GM12878 (cell line): Measurements from ENCODE around the gene SLC25A40. TPM values are rescaled to one million over a fixed set of nuclear protein-coding genes. Genes with fewer than 3 reads are reported as not detected.

ENCODE experiments used
- ATF7 ChIP-seq: fragments of 450-650 bp; IDR thresholded peaks from 2 replicates; pipeline ENCODE4 v1.6.1; 2016; ENCODE audit warnings: low read depth, mild to moderate bottlenecking
- BCL11A ChIP-seq: IDR thresholded peaks from 2 replicates; pipeline ENCODE4 v1.6.1; 2011; ENCODE audit warnings: low read depth, low read length
- BMI1 ChIP-seq: fragments of 450-650 bp; IDR thresholded peaks from 2 replicates; pipeline ENCODE4 v1.6.1; 2016; ENCODE audit warnings: mild to moderate bottlenecking, moderate library complexity, borderline replicate concordance
- CHD2 ChIP-seq: IDR thresholded peaks from 2 replicates; pipeline ENCODE4 v1.6.1; 2011; ENCODE audit warnings: low read depth, low read length, improper control_type of control experiment, borderline replicate concordance
- CREM ChIP-seq: IDR thresholded peaks from 2 replicates; pipeline ENCODE4 v1.6.1; 2014; ENCODE audit warnings: antibody characterized with exemption, low read depth
- EGR1 ChIP-seq, 2 experiments: IDR thresholded peaks; 1 replicate in 1 of 2; 2 replicates in 1 of 2; pipeline ENCODE4 v1.6.1; 2011 to 2012; ENCODE audit warnings: low read depth in 2 of 2, low read length in 2 of 2, borderline replicate concordance in 1 of 2, mild to moderate bottlenecking in 1 of 2, moderate library complexity in 1 of 2
- GABPA ChIP-seq: IDR thresholded peaks from 2 replicates; pipeline ENCODE4 v1.6.1; 2014; ENCODE audit warnings: antibody characterized with exemption, low read depth, mild to moderate bottlenecking, inconsistent platforms
- POLR2A ChIP-seq: IDR thresholded peaks from 2 replicates; pipeline ENCODE4 v1.6.1; 2011; ENCODE audit warnings: low read depth, mild to moderate bottlenecking, low read length
- SP1 ChIP-seq: IDR thresholded peaks from one replicate; pipeline ENCODE4 v1.6.1; 2011; ENCODE audit warnings: low read depth, low read length
- SREBF1 ChIP-seq: IDR thresholded peaks from 2 replicates; pipeline ENCODE4 v1.6.1; 2012; ENCODE audit warnings: mild to moderate bottlenecking, low read length
- SRF ChIP-seq, 2 experiments: IDR thresholded peaks; 2 replicates each; pipeline ENCODE4 v1.6.1; 2011; ENCODE audit warnings: low read depth in 2 of 2, low read length in 2 of 2, mild to moderate bottlenecking in 1 of 2, moderate library complexity in 1 of 2
- SUZ12 ChIP-seq: fragments of 200-600 bp; sonication (generic); IDR thresholded peaks from one replicate; pipeline ENCODE4 v1.6.1; 2018; ENCODE audit warnings: antibody characterized with exemption, mild to moderate bottlenecking; ENCODE audit not compliant: unreplicated experiment
- ZNF207 ChIP-seq: fragments of 450-650 bp; IDR thresholded peaks from 2 replicates; pipeline ENCODE4 v1.6.1; 2014; ENCODE audit warnings: antibody characterized with exemption, mild to moderate bottlenecking, borderline replicate concordance
- ZSCAN29 ChIP-seq: fragments of 450-650 bp; IDR thresholded peaks from 2 replicates; pipeline ENCODE4 v1.6.1; 2017; ENCODE audit warnings: mild to moderate bottlenecking, moderate library complexity
- polyA plus RNA-seq, 11 experiments: library from polyadenylated mRNA; depleted of rRNA in 4 of 11; unstranded in 6 of 11; stranded (reverse) in 5 of 11; fragments of >200 nt; fragmentation: Nextera tagmentation in 4 of 11; fragmentation: Illumina TruSeq in 1 of 11; extraction: Ambion mirVana in 4 of 11; extraction: Trizol in 1 of 11; gene quantifications; 1 replicate in 1 of 11; 2 replicates in 10 of 11; pipeline versions ENCODE4 v1.2.1 to v1.2.3, GENCODE V29; 2011 to 2016; ENCODE audit warnings: inconsistent platforms in 2 of 11, missing spikeins in 2 of 11, low read depth in 1 of 11
- total RNA-seq, 4 experiments: library from RNA; depleted of rRNA in 3 of 4; stranded (reverse); fragments of >200 nt in 3 of 4; fragmentation: Illumina TruSeq in 1 of 4; extraction: Trizol in 1 of 4; gene quantifications; 2 replicates each; pipeline versions ENCODE4 v1.2.1 to v1.2.3, GENCODE V29; 2013 to 2021
- TF ChIP-seq, protein P1 (sequence below): IDR thresholded peaks from 2 replicates; pipeline ENCODE4 v1.6.1; 2012; ENCODE audit warnings: low read depth, low read length, improper control_type of control experiment
- TF ChIP-seq, protein P2 (sequence below): IDR thresholded peaks from 2 replicates; pipeline ENCODE4 v1.6.1; 2011; ENCODE audit warnings: borderline replicate concordance, low read depth, mild to moderate bottlenecking, moderate library complexity, low read length; ENCODE audit not compliant: insufficient read depth, poor library complexity, severe bottlenecking
- TF ChIP-seq, protein P3 (sequence below): fragments of 450-650 bp; formaldehyde crosslinking; IDR thresholded peaks from 2 replicates; pipeline ENCODE4 v1.5.0; 2022; ENCODE audit warnings: mild to moderate bottlenecking, missing genetic modification characterization
- TF ChIP-seq, protein P4 (sequence below): fragments of 150-350 bp; IDR thresholded peaks from 2 replicates; pipeline ENCODE4 v1.6.1; 2014; ENCODE audit warnings: mild to moderate bottlenecking, low read depth, low read length
- TF ChIP-seq, protein P5 (sequence below): fragments of 450-650 bp; IDR thresholded peaks from 2 replicates; pipeline ENCODE4 v1.6.1; 2018; ENCODE audit warnings: mild to moderate bottlenecking, low read depth, moderate library complexity; ENCODE audit not compliant: partially characterized antibody

Gene SLC25A40
- total and polyA plus RNA-seq, 10 of the 15 experiments (the other 5 are each of a cell fraction or from before 2014, with no cell fraction given), result 15.8 to 60.3 (median 22.2) TPM

DNA sequence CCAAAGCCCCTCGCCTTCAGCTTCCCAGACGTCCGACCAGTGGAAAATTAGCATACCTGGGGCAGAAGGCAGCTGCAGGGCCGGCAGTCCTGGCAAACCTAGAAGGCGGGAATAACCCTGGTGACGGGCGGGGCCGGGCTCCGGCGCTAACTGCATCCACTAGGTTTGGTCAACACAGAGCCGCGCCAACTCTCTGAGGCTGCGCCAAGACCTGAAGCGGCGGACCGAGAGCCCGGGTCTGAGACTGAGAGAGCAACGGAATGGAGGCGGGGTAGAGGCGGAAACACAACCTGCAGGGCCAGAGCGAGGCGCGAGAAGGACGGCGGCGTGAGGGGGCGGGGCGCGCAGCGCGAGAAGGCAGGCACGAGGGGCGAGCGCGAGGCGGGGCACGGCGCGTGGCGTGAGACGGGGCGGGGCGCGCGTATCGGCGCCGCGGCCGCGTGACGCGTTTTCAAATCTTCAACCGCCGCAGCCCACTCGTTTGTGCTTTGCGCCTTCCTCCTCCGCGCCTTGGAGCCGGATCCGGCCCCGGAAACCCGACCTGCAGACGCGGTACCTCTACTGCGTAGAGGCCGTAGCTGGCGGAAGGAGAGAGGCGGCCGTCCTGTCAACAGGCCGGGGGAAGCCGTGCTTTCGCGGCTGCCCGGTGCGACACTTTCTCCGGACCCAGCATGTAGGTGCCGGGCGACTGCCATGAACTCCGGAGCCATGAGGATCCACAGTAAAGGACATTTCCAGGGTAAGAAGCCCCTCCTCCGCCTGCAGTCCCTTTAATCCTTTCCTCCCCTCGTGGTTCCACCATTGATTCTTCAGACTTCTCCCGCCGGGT lies at the start of gene SLC25A40, which contains the start of gene DBF4 (continued):
- TF ChIP-seq, protein P1, sequence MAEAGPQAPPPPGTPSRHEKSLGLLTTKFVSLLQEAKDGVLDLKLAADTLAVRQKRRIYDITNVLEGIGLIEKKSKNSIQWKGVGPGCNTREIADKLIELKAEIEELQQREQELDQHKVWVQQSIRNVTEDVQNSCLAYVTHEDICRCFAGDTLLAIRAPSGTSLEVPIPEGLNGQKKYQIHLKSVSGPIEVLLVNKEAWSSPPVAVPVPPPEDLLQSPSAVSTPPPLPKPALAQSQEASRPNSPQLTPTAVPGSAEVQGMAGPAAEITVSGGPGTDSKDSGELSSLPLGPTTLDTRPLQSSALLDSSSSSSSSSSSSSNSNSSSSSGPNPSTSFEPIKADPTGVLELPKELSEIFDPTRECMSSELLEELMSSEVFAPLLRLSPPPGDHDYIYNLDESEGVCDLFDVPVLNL, result peak; percentile 86
- TF ChIP-seq GABPA (peak; percentile 76), ZSCAN29 (peak; percentile 88), BMI1 (no peak), SP1 (peak; percentile 78), CREM (peak; percentile 81; the same call in 1 of the 2 replicates), SREBF1 (no peak), SUZ12 (no peak), POLR2A (peak; percentile 91), EGR1 (IDR thresholded peaks at IDR 0.05; ENCODE audit: borderline replicate concordance in 1 of 2, low read depth in 2 of 2, low read length in 2 of 2) (peak; percentile 82 to 95), SRF (IDR thresholded peaks at IDR 0.05; ENCODE audit: low read depth in 2 of 2, low read length in 2 of 2) (peak in 1 of 2 experiments; percentile 31; a peak in 1 of 4 replicates), CHD2 (peak; percentile 72), ATF7 (no peak), BCL11A (no peak), ZNF207 (peak; percentile 67; the same call in 1 of the 2 replicates)
- TF ChIP-seq, protein P2, sequence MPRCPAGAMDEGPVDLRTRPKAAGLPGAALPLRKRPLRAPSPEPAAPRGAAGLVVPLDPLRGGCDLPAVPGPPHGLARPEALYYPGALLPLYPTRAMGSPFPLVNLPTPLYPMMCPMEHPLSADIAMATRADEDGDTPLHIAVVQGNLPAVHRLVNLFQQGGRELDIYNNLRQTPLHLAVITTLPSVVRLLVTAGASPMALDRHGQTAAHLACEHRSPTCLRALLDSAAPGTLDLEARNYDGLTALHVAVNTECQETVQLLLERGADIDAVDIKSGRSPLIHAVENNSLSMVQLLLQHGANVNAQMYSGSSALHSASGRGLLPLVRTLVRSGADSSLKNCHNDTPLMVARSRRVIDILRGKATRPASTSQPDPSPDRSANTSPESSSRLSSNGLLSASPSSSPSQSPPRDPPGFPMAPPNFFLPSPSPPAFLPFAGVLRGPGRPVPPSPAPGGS, result peak; percentile 26
- TF ChIP-seq, protein P3, sequence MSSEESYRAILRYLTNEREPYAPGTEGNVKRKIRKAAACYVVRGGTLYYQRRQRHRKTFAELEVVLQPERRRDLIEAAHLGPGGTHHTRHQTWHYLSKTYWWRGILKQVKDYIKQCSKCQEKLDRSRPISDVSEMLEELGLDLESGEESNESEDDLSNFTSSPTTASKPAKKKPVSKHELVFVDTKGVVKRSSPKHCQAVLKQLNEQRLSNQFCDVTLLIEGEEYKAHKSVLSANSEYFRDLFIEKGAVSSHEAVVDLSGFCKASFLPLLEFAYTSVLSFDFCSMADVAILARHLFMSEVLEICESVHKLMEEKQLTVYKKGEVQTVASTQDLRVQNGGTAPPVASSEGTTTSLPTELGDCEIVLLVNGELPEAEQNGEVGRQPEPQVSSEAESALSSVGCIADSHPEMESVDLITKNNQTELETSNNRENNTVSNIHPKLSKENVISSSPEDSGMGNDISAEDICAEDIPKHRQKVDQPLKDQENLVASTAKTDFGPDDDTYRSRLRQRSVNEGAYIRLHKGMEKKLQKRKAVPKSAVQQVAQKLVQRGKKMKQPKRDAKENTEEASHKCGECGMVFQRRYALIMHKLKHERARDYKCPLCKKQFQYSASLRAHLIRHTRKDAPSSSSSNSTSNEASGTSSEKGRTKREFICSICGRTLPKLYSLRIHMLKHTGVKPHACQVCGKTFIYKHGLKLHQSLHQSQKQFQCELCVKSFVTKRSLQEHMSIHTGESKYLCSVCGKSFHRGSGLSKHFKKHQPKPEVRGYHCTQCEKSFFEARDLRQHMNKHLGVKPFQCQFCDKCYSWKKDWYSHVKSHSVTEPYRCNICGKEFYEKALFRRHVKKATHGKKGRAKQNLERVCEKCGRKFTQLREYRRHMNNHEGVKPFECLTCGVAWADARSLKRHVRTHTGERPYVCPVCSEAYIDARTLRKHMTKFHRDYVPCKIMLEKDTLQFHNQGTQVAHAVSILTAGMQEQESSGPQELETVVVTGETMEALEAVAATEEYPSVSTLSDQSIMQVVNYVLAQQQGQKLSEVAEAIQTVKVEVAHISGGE, result no peak
- TF ChIP-seq, protein P4, sequence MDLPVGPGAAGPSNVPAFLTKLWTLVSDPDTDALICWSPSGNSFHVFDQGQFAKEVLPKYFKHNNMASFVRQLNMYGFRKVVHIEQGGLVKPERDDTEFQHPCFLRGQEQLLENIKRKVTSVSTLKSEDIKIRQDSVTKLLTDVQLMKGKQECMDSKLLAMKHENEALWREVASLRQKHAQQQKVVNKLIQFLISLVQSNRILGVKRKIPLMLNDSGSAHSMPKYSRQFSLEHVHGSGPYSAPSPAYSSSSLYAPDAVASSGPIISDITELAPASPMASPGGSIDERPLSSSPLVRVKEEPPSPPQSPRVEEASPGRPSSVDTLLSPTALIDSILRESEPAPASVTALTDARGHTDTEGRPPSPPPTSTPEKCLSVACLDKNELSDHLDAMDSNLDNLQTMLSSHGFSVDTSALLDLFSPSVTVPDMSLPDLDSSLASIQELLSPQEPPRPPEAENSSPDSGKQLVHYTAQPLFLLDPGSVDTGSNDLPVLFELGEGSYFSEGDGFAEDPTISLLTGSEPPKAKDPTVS, result no peak
- TF ChIP-seq, protein P5, sequence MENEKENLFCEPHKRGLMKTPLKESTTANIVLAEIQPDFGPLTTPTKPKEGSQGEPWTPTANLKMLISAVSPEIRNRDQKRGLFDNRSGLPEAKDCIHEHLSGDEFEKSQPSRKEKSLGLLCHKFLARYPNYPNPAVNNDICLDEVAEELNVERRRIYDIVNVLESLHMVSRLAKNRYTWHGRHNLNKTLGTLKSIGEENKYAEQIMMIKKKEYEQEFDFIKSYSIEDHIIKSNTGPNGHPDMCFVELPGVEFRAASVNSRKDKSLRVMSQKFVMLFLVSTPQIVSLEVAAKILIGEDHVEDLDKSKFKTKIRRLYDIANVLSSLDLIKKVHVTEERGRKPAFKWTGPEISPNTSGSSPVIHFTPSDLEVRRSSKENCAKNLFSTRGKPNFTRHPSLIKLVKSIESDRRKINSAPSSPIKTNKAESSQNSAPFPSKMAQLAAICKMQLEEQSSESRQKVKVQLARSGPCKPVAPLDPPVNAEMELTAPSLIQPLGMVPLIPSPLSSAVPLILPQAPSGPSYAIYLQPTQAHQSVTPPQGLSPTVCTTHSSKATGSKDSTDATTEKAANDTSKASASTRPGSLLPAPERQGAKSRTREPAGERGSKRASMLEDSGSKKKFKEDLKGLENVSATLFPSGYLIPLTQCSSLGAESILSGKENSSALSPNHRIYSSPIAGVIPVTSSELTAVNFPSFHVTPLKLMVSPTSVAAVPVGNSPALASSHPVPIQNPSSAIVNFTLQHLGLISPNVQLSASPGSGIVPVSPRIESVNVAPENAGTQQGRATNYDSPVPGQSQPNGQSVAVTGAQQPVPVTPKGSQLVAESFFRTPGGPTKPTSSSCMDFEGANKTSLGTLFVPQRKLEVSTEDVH, result peak; percentile 56
